ENCODE measurements around the gene R3HDM1. TPM values are rescaled to one million over a fixed set of nuclear protein-coding genes. Genes with fewer than 3 reads are reported as not detected.
"Not testable (repeated sequence)": the region's sequence is repeated elsewhere in the genome, so short reads cannot be mapped to it uniquely, and the experiment has no call there.

R3HDM1 gene
- total and polyA plus RNA-seq, 2 experiments from 2014 or later = 9.2 to 18.9 TPM

DNA sequence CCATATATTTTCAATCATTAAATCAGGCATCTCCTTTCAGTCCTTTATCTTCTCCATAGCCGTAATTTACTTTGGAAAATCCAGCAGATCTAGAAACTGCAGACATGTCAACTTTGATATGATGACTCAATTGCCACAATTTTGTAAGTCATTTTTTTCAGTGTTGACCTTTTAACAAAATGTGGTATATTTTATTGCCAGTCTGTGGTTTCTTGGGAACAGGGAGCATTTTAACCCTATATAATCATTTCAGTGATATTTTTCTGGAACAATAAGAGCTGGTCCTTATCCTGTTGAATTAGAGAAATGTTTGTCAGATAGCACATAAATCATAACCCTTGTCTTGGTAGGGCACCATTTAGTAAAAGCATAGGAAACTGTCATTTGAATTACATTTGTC lies 119.4 kb downstream of the R3HDM1 start:
- H3K9me3 ChIP-seq (ENCODE audit: low read depth) = no peaks in the 10 kb centered on the region
- in situ Hi-C loops (cut with MboI) = no loop called here
- H3K4me3 ChIP-seq = no peak overlapping the region
- H3K27ac ChIP-seq = no peak overlapping the region
- H3K9me2 ChIP-seq (ENCODE audit: insufficient read depth) = no peaks in the 10 kb centered on the region
- DNase-seq = no peak
- H3K4me1 ChIP-seq (ENCODE audit: insufficient read depth) = no peaks in the 10 kb centered on the region
- no peak overlapping the region for H2AFZ ChIP-seq
- H3K27me3 ChIP-seq (replicated peaks; ENCODE audit: insufficient read depth) = no peaks in the 10 kb centered on the region
- no peaks in the 10 kb centered on the region for H3K79me2 ChIP-seq (ENCODE audit: insufficient read depth)
- no peaks in the 10 kb centered on the region for H4K20me1 ChIP-seq (ENCODE audit: insufficient read depth)
- H3K36me3 ChIP-seq (ENCODE audit: low read depth) = peaks cover 14% of the 10 kb centered on the region
- no peak overlapping the region for H3K4me2 ChIP-seq (ENCODE audit: unreplicated experiment)
- TF ChIP-seq EZH2 (IDR thresholded peaks at IDR 0.05; ENCODE audit: insufficient read depth, poor library complexity, severe bottlenecking) (no peak), EZH2phosphoT487 (IDR thresholded peaks at IDR 0.05; ENCODE audit: insufficient read depth, low read depth) (no peak)
- H3K9ac ChIP-seq = no peak overlapping the region
- WGBS, 2 experiments (ENCODE audit: low coverage in 1 of 2, low lambda C conversion rate in 2 of 2, missing lambda C conversion rate in 2 of 2) = 96 to 100% methylated on average over 1 of the region's 1 CpG
- no peaks in the 10 kb centered on the region for H3F3A ChIP-seq (ENCODE audit: insufficient read depth)

DNA sequence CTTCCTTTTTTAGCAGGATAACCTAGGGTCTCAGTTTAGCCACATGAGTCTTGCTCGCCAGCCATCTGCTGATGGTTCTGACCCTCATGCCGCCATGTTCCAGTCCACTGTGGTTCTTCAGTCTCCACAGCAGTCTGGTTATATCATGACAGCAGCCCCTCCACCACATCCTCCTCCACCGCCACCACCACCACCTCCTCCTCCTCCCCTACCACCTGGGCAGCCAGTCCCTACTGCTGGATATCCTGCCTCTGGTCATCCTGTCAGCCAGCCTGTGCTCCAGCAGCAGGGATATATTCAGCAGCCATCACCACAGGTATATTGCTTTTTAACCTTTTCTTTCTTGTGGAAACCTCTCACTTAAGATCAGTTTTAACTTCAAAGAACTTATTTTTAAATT lies 120.4 kb downstream of the R3HDM1 start:
- H3K4me3 ChIP-seq = no peak overlapping the region
- H3F3A ChIP-seq (ENCODE audit: insufficient read depth) = no peaks in the 10 kb centered on the region
- no peak overlapping the region for H3K4me2 ChIP-seq (ENCODE audit: unreplicated experiment)
- in situ Hi-C loops (cut with MboI) = no loop called here
- H3K9me3 ChIP-seq (ENCODE audit: low read depth) = no peaks in the 10 kb centered on the region
- H3K27me3 ChIP-seq (replicated peaks; ENCODE audit: insufficient read depth) = no peaks in the 10 kb centered on the region
- no peak overlapping the region for H3K27ac ChIP-seq
- DNase-seq = no peak
- H3K36me3 ChIP-seq (ENCODE audit: low read depth) = peaks cover 14% of the 10 kb centered on the region
- H3K9ac ChIP-seq = no peak overlapping the region
- H3K79me2 ChIP-seq (ENCODE audit: insufficient read depth) = no peaks in the 10 kb centered on the region
- H3K4me1 ChIP-seq (ENCODE audit: insufficient read depth) = no peaks in the 10 kb centered on the region
- WGBS, 2 experiments (ENCODE audit: low coverage in 1 of 2, low lambda C conversion rate in 2 of 2, missing lambda C conversion rate in 2 of 2) = 99 to 100% methylated on average over 2 to 3 of the region's 3 CpGs
- TF ChIP-seq EZH2phosphoT487 (IDR thresholded peaks at IDR 0.05; ENCODE audit: insufficient read depth, low read depth) = no peak
- H2AFZ ChIP-seq = no peak overlapping the region
- no peaks in the 10 kb centered on the region for H4K20me1 ChIP-seq (ENCODE audit: insufficient read depth)
- no peaks in the 10 kb centered on the region for H3K9me2 ChIP-seq (ENCODE audit: insufficient read depth)

DNA sequence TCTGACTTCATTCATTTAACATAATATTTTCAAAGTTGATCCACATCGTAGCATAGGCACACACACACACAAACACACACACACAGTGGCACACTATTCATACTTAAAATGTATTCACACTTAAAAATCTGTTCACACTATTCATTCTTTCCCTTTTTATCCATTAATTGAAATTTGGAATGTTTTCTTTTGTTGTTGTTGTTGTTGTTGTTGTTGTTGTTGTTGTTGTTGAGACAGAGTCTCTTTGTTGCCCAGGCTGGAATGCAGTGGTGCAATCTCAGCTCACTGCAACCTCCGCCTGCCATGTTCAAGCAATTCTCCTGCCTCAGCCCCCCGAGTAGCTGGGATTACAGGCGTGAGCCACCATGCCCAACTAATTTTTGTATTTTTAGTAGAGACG lies 123.0 kb downstream of the R3HDM1 start:
- H3K9ac ChIP-seq; H3F3A ChIP-seq (ENCODE audit: insufficient read depth); H3K27ac ChIP-seq; H3K79me2 ChIP-seq (ENCODE audit: insufficient read depth); in situ Hi-C loops (cut with MboI); H4K20me1 ChIP-seq (ENCODE audit: insufficient read depth); H3K9me3 ChIP-seq (ENCODE audit: low read depth); H3K4me2 ChIP-seq (ENCODE audit: unreplicated experiment); H3K9me2 ChIP-seq (ENCODE audit: insufficient read depth); H3K4me1 ChIP-seq (ENCODE audit: insufficient read depth); H3K27me3 ChIP-seq (replicated peaks; ENCODE audit: insufficient read depth); H2AFZ ChIP-seq; H3K4me3 ChIP-seq; DNase-seq: not testable (repeated sequence)
- WGBS, 2 experiments (ENCODE audit: low coverage in 1 of 2, low lambda C conversion rate in 2 of 2, missing lambda C conversion rate in 2 of 2) = 95 to 97% methylated on average over 5 of the region's 5 CpGs
- peaks cover 14% of the 10 kb centered on the region for H3K36me3 ChIP-seq (ENCODE audit: low read depth)

DNA sequence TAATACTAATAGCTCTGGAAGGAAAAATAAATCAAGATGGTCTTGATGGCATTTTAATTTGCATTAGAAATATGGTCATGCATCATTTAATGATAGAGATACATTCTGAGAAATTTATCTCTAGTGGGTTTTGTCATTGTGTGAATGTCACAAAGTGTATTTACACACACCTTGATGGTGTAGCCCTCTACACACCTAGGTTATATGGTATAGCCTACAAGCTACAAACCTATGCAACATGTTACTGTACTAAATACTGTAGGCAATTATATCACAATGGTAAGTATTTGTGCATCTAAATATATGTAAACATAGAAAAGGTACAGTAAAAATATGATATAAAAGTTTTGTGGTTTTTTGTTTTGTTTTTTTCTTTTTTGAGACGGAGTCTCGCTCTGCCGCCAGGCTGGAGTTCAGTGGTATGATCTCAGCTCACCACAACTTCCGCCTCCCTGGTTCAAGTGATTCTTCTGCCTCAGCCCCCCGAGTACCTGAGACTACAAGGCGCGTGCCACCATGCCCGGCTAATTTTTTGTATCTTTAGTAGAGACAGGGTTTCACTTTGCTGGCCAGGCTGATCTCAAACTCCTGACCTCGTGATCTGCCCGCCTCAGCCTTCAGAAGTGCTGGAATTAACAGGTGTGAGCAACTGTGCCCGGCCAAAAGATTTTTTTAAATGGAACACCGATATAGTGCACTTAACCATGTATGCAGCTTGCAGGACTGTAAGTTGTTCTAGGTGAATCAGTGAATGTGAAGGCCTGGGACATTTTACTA lies 126.7 kb downstream of the R3HDM1 start:
- peaks cover 12% of the 10 kb centered on the region for H3K36me3 ChIP-seq (ENCODE audit: low read depth)
- no peaks in the 10 kb centered on the region for H3K4me1 ChIP-seq (ENCODE audit: insufficient read depth)
- no peaks in the 10 kb centered on the region for H3K79me2 ChIP-seq (ENCODE audit: insufficient read depth)
- H3K27me3 ChIP-seq (replicated peaks; ENCODE audit: insufficient read depth) = no peaks in the 10 kb centered on the region
- WGBS, 2 experiments (ENCODE audit: low coverage in 1 of 2, low lambda C conversion rate in 2 of 2, missing lambda C conversion rate in 2 of 2) = 93 to 94% methylated on average over 12 of the region's 12 CpGs
- H2AFZ ChIP-seq = no peak overlapping the region
- no peak for DNase-seq
- H3F3A ChIP-seq (ENCODE audit: insufficient read depth) = no peaks in the 10 kb centered on the region
- no peak overlapping the region for H3K9ac ChIP-seq
- no peak overlapping the region for H3K4me2 ChIP-seq (ENCODE audit: unreplicated experiment)
- TF ChIP-seq EZH2 (IDR thresholded peaks at IDR 0.05; ENCODE audit: insufficient read depth, poor library complexity, severe bottlenecking) = no peak
- TF ChIP-seq EZH2phosphoT487 (IDR thresholded peaks at IDR 0.05; ENCODE audit: insufficient read depth, low read depth) = no peak
- no peaks in the 10 kb centered on the region for H3K9me3 ChIP-seq (ENCODE audit: low read depth)
- in situ Hi-C loops (cut with MboI) = no loop called here
- no peaks in the 10 kb centered on the region for H4K20me1 ChIP-seq (ENCODE audit: insufficient read depth)
- no peak overlapping the region for H3K27ac ChIP-seq
- no peaks in the 10 kb centered on the region for H3K9me2 ChIP-seq (ENCODE audit: insufficient read depth)
- H3K4me3 ChIP-seq = no peak overlapping the region

DNA sequence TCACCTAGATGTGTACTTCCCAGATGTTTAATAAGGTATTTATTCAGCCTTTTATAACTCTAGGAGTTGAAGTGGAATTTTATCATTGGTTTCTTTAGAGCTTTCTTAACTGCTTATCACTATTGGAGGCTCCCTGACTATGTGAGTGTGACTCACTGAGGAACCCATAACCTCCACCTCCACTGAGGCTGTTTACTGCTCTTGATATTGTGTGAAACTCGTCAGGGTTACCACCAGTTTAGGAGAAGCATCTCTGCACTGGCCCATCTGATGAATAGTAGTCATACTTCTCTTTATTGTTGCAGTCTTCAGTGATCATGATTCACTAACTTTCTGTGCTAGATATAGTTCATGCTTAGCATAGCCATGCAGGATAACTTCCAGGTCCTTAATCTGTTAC lies 130.8 kb downstream of the R3HDM1 start:
- no peaks in the 10 kb centered on the region for H3K9me2 ChIP-seq (ENCODE audit: insufficient read depth)
- H3F3A ChIP-seq (ENCODE audit: insufficient read depth) = peaks cover 10% of the 10 kb centered on the region; the same call in 1 of the 2 replicates
- H3K9ac ChIP-seq = no peak overlapping the region
- no peak overlapping the region for H3K4me3 ChIP-seq
- no peak for TF ChIP-seq EZH2phosphoT487 (IDR thresholded peaks at IDR 0.05; ENCODE audit: insufficient read depth, low read depth)
- no peaks in the 10 kb centered on the region for H3K79me2 ChIP-seq (ENCODE audit: insufficient read depth)
- in situ Hi-C loops (cut with MboI) = no loop called here
- DNase-seq = peak; percentile 19
- H3K4me2 ChIP-seq (ENCODE audit: unreplicated experiment) = no peak overlapping the region
- H3K4me1 ChIP-seq (ENCODE audit: insufficient read depth) = peaks cover 9% of the 10 kb centered on the region; the same call in 1 of the 2 replicates
- no peaks in the 10 kb centered on the region for H4K20me1 ChIP-seq (ENCODE audit: insufficient read depth)
- H3K27ac ChIP-seq = no peak overlapping the region
- WGBS, 2 experiments (ENCODE audit: low coverage in 1 of 2, low lambda C conversion rate in 2 of 2, missing lambda C conversion rate in 2 of 2) = 81 to 94% methylated on average over 1 of the region's 1 CpG
- H3K27me3 ChIP-seq (replicated peaks; ENCODE audit: insufficient read depth) = no peaks in the 10 kb centered on the region
- no peaks in the 10 kb centered on the region for H3K9me3 ChIP-seq (ENCODE audit: low read depth)
- H2AFZ ChIP-seq = no peak overlapping the region
- H3K36me3 ChIP-seq (ENCODE audit: low read depth) = peaks cover 5% of the 10 kb centered on the region

Data from GM23248 (cell line).